Hepatocyte (in vitro differentiated cells): Measurements from ENCODE around the gene EPB41L4B. TPM values are rescaled to one million over a fixed set of nuclear protein-coding genes. Genes with fewer than 3 reads are reported as not detected.

ENCODE experiments used
- DNase-seq: peaks from one replicate; pipeline ENCODE4 v3.0.0-alpha.2; 2016; ENCODE audit warnings: low spot score
- H2AFZ ChIP-seq: fragments of 200-600 bp; sonication (generic); 2 replicates; pipeline ENCODE4 v1.6.0; 2016; ENCODE audit warnings: antibody characterized with exemption, mild to moderate bottlenecking
- H3K27ac ChIP-seq: fragments of 200-600 bp; sonication (generic); 2 replicates; pipeline ENCODE4 v1.5.1; 2016; ENCODE audit warnings: mild to moderate bottlenecking
- H3K27me3 ChIP-seq: fragments of 200-600 bp; sonication (generic); 2 replicates; pipeline ENCODE4 v1.6.1; 2016
- H3K36me3 ChIP-seq: fragments of 200-600 bp; sonication (generic); replicated peaks from 2 replicates; pipeline ENCODE4 v1.5.1; 2016; ENCODE audit warnings: low read depth; ENCODE audit not compliant: insufficient read depth
- H3K4me1 ChIP-seq: fragments of 200-600 bp; sonication (generic); 2 replicates; pipeline ENCODE4 v1.5.1; 2016; ENCODE audit warnings: mild to moderate bottlenecking, moderate library complexity; ENCODE audit not compliant: insufficient read depth
- H3K4me2 ChIP-seq: fragments of 200-600 bp; sonication (generic); 2 replicates; pipeline ENCODE4 v1.6.0; 2016
- H3K4me3 ChIP-seq: fragments of 200-600 bp; sonication (generic); 2 replicates; pipeline ENCODE4 v1.5.1; 2016; ENCODE audit warnings: mild to moderate bottlenecking
- H3K79me2 ChIP-seq: fragments of 200-600 bp; sonication (generic); 2 replicates; pipeline ENCODE4 v1.6.0; 2017; ENCODE audit warnings: mild to moderate bottlenecking
- H3K9me2 ChIP-seq: fragments of 200-600 bp; sonication (generic); replicated peaks from 2 replicates; pipeline ENCODE4 v1.6.0; 2017; ENCODE audit warnings: mild to moderate bottlenecking; ENCODE audit not compliant: insufficient read depth
- H3K9me3 ChIP-seq: fragments of 200-600 bp; sonication (generic); 2 replicates; pipeline ENCODE4 v1.5.1; 2016; ENCODE audit warnings: low read depth, mild to moderate bottlenecking
- H4K20me1 ChIP-seq: fragments of 200-600 bp; sonication (generic); 2 replicates; pipeline ENCODE4 v1.6.0; 2016; ENCODE audit warnings: mild to moderate bottlenecking; ENCODE audit not compliant: insufficient read depth, poor library complexity, severe bottlenecking
- EZH2 ChIP-seq: fragments of 200-600 bp; sonication (generic); IDR thresholded peaks from 2 replicates; pipeline ENCODE4 v1.6.1; 2016; ENCODE audit warnings: antibody characterized with exemption, mild to moderate bottlenecking, borderline replicate concordance
- EZH2phosphoT487 ChIP-seq: fragments of 200-600 bp; sonication (generic); IDR thresholded peaks from one replicate; pipeline ENCODE4 v1.6.1; 2018; ENCODE audit warnings: antibody characterized with exemption, mild to moderate bottlenecking, low read depth, moderate library complexity; ENCODE audit not compliant: unreplicated experiment, severe bottlenecking
- WGBS: methylation state at CpG from one replicate; pipeline ENCODE4 v1.1.6; 2016; ENCODE audit warnings: low lambda C conversion rate; ENCODE audit errors: missing lambda C conversion rate; 5-methylcytosine and 5-hydroxymethylcytosine counted together
- polyA plus RNA-seq: library from polyadenylated mRNA; unstranded; fragments of >200 nt; fragmentation: Nextera tagmentation; extraction: Ambion mirVana; gene quantifications from 2 replicates; pipeline ENCODE4 v1.2.1, GENCODE V29; 2016
- total RNA-seq: library from RNA; depleted of rRNA; stranded (reverse); fragments of >200 nt; gene quantifications from 2 replicates; pipeline ENCODE4 v1.2.3, GENCODE V29; 2014
- TF ChIP-seq, protein P1 (sequence below): fragments of 200-600 bp; sonication (generic); IDR thresholded peaks from 2 replicates; pipeline ENCODE4 v1.5.1; 2016; ENCODE audit warnings: antibody characterized with exemption, mild to moderate bottlenecking; ENCODE audit not compliant: poor library complexity

Gene EPB41L4B
- total and polyA plus RNA-seq, 2 experiments from 2014 or later: 11.1 to 20.6 TPM

GRCh38 chr9:109355564-109356297 is 34.9 kb upstream of the EPB41L4B start:
- no peaks in the 10 kb centered on the region for H3K36me3 ChIP-seq
- H3K79me2 ChIP-seq: no peaks in the 10 kb centered on the region
- no peak for DNase-seq
- H3K4me1 ChIP-seq: no peaks in the 10 kb centered on the region
- no peaks in the 10 kb centered on the region for H3K27me3 ChIP-seq
- TF ChIP-seq, protein P1, sequence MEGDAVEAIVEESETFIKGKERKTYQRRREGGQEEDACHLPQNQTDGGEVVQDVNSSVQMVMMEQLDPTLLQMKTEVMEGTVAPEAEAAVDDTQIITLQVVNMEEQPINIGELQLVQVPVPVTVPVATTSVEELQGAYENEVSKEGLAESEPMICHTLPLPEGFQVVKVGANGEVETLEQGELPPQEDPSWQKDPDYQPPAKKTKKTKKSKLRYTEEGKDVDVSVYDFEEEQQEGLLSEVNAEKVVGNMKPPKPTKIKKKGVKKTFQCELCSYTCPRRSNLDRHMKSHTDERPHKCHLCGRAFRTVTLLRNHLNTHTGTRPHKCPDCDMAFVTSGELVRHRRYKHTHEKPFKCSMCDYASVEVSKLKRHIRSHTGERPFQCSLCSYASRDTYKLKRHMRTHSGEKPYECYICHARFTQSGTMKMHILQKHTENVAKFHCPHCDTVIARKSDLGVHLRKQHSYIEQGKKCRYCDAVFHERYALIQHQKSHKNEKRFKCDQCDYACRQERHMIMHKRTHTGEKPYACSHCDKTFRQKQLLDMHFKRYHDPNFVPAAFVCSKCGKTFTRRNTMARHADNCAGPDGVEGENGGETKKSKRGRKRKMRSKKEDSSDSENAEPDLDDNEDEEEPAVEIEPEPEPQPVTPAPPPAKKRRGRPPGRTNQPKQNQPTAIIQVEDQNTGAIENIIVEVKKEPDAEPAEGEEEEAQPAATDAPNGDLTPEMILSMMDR: no peak
- TF ChIP-seq EZH2 (no peak), EZH2phosphoT487 (no peak)
- no peak overlapping the region for H3K27ac ChIP-seq
- H4K20me1 ChIP-seq: no peaks in the 10 kb centered on the region
- H2AFZ ChIP-seq: no peak overlapping the region
- no peak overlapping the region for H3K4me2 ChIP-seq
- no peak overlapping the region for H3K4me3 ChIP-seq
- 80% methylated on average over 21 of the region's 21 CpGs for WGBS
- H3K9me2 ChIP-seq: no peaks in the 10 kb centered on the region
- no peaks in the 10 kb centered on the region for H3K9me3 ChIP-seq

DNA sequence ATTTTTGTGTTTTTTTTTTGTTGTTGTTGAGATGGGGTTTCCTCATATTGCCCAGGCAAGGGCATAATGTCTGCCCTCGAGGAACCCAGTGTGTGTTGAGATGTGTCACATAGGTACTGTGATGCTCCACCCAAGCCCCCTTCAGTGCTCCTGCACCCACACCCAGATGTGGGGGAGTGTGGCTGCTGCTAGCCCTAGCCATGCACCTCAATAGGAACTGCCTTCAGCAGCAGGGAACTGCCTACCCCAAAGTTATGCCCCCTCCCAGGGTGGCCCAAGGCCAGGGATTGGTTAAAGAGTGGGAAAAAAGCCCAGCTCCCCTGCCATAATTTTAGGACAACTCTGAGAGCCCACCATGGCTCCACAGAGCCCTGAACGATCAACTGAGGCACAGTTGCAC is 33.3 kb upstream of the EPB41L4B start:
- no peak overlapping the region for H3K4me3 ChIP-seq
- H3K79me2 ChIP-seq: no peaks in the 10 kb centered on the region
- TF ChIP-seq EZH2phosphoT487: no peak
- TF ChIP-seq, protein P1: no peak
- H3K4me1 ChIP-seq: no peaks in the 10 kb centered on the region
- H2AFZ ChIP-seq: no peak overlapping the region
- WGBS: 81% methylated on average over 2 of the region's 2 CpGs
- H3K27me3 ChIP-seq: no peaks in the 10 kb centered on the region
- H4K20me1 ChIP-seq: no peaks in the 10 kb centered on the region
- DNase-seq: no peak
- H3K9me3 ChIP-seq: no peaks in the 10 kb centered on the region
- H3K36me3 ChIP-seq: no peaks in the 10 kb centered on the region
- H3K27ac ChIP-seq: no peak overlapping the region
- no peaks in the 10 kb centered on the region for H3K9me2 ChIP-seq
- no peak overlapping the region for H3K4me2 ChIP-seq

GRCh38 chr9:109351032-109351431 is 30.2 kb upstream of the EPB41L4B start:
- no peaks in the 10 kb centered on the region for H3K36me3 ChIP-seq
- H3K9me2 ChIP-seq: no peaks in the 10 kb centered on the region
- no peak overlapping the region for H3K4me3 ChIP-seq
- H3K4me1 ChIP-seq: peaks cover under 1% of the 10 kb centered on the region
- H3K9me3 ChIP-seq: no peaks in the 10 kb centered on the region
- H2AFZ ChIP-seq: no peak overlapping the region
- no peak overlapping the region for H3K4me2 ChIP-seq
- H3K27ac ChIP-seq: no peak overlapping the region
- no peak for DNase-seq
- no peaks in the 10 kb centered on the region for H3K79me2 ChIP-seq
- TF ChIP-seq EZH2 (no peak), EZH2phosphoT487 (no peak)
- TF ChIP-seq, protein P1: no peak
- WGBS: 79% methylated on average over 5 of the region's 5 CpGs
- H4K20me1 ChIP-seq: no peaks in the 10 kb centered on the region
- no peaks in the 10 kb centered on the region for H3K27me3 ChIP-seq

GRCh38 chr9:109349421-109349846 is 28.6 kb upstream of the EPB41L4B start:
- Histone ChIP-seq H3K4me3 (no peak overlapping the region), H3K79me2 (no peaks in the 10 kb centered on the region), H3K9me2 (no peaks in the 10 kb centered on the region), H2AFZ (no peak overlapping the region), H3K4me1 (peaks cover 12% of the 10 kb centered on the region), H3K27me3 (no peaks in the 10 kb centered on the region), H3K4me2 (no peak overlapping the region), H3K27ac (peak overlapping the region; percentile 18), H3K9me3 (no peaks in the 10 kb centered on the region), H4K20me1 (no peaks in the 10 kb centered on the region), H3K36me3 (no peaks in the 10 kb centered on the region)
- peak; percentile 53 for DNase-seq
- TF ChIP-seq EZH2: no peak
- TF ChIP-seq, protein P1: no peak
- TF ChIP-seq EZH2phosphoT487: no peak
